Small intestine (tissue), 7 donors: ENCODE results near the gene PROSER2. TPM values are rescaled to one million over a fixed set of nuclear protein-coding genes. Genes with fewer than 3 reads are reported as not detected.
A peak's percentile ranks its signal among the peaks of the same experiment; 100 is the strongest.

ENCODE experiments used
- DNase-seq, 2 donors: peaks; one replicate each; pipeline versions ENCODE4 v3.0.0 to v3.0.0-alpha.2; 2013
- FAIRE-seq: peaks from 2 replicates; lab custom pipeline; 2012; peaks lifted over from hg19 to GRCh38; lab: Jason Lieb, UNC
- H3K27ac ChIP-seq, 3 donors: one replicate each; pipeline ENCODE4 v1.5.1; 2013; ENCODE audit warnings: low read length in 2 of 3, mild to moderate bottlenecking in 2 of 3, control low read depth in 1 of 3, inconsistent platforms in 1 of 3, low read depth in 1 of 3, moderate library complexity in 1 of 3
- H3K27me3 ChIP-seq, 3 donors: one replicate each; pipeline ENCODE4 v1.6.1; 2013; ENCODE audit warnings: low read length in 3 of 3, inconsistent platforms in 1 of 3; ENCODE audit not compliant: control insufficient read depth in 3 of 3, insufficient read depth in 3 of 3
- H3K36me3 ChIP-seq, 3 donors: one replicate each; pipeline ENCODE4 v1.6.1; 2013; ENCODE audit warnings: low read length in 3 of 3, inconsistent platforms in 1 of 3, low read depth in 1 of 3, mild to moderate bottlenecking in 1 of 3, moderate library complexity in 1 of 3; ENCODE audit not compliant: control insufficient read depth in 3 of 3, insufficient read depth in 2 of 3
- H3K4me1 ChIP-seq, 3 donors: one replicate each; pipeline ENCODE4 v1.6.1; 2013; ENCODE audit warnings: low read length in 2 of 3, inconsistent platforms in 1 of 3, low read depth in 1 of 3, mild to moderate bottlenecking in 1 of 3, moderate library complexity in 1 of 3; ENCODE audit not compliant: control insufficient read depth in 3 of 3, insufficient read depth in 2 of 3
- H3K4me3 ChIP-seq, 3 donors: one replicate each; pipeline ENCODE4 v1.5.1; 2013; ENCODE audit warnings: low read length in 3 of 3, control low read depth in 1 of 3, inconsistent platforms in 1 of 3, low read depth in 1 of 3, mild to moderate bottlenecking in 1 of 3, moderate library complexity in 1 of 3
- H3K9me3 ChIP-seq, 2 donors: one replicate each; pipeline ENCODE4 v1.6.1; 2013; ENCODE audit warnings: low read depth in 1 of 2, low read length in 1 of 2; ENCODE audit not compliant: control insufficient read depth in 2 of 2, insufficient read depth in 1 of 2
- WGBS, 3 donors: extraction: QIAGEN DNeasy Blood & Tissue Kit; methylation state at CpG; one replicate each; pipeline ENCODE4 v1.1.7; 2013; 5-methylcytosine and 5-hydroxymethylcytosine counted together
- polyA plus RNA-seq, 4 donors: library from polyadenylated mRNA; stranded (reverse) in 3 of 4; unstranded in 1 of 4; fragments of 200-250 nt in 3 of 4; fragments of 120-200 nt in 1 of 4; gene quantifications; one replicate each; pipeline versions ENCODE4 v1.2.1 to v1.2.3, GENCODE V29; 2013
- donor health status: healthy with polysubstance abuse.
- donor health status: control.
- donor health status: control.
- donor health status: Bipolar disorder and iron deficiency.
- donor health status: healthy.

The PROSER2 gene
- polyA plus RNA-seq, 4 donors, result 0.54 to 6.8 (median 1.7) TPM; not detected in 1

DNA sequence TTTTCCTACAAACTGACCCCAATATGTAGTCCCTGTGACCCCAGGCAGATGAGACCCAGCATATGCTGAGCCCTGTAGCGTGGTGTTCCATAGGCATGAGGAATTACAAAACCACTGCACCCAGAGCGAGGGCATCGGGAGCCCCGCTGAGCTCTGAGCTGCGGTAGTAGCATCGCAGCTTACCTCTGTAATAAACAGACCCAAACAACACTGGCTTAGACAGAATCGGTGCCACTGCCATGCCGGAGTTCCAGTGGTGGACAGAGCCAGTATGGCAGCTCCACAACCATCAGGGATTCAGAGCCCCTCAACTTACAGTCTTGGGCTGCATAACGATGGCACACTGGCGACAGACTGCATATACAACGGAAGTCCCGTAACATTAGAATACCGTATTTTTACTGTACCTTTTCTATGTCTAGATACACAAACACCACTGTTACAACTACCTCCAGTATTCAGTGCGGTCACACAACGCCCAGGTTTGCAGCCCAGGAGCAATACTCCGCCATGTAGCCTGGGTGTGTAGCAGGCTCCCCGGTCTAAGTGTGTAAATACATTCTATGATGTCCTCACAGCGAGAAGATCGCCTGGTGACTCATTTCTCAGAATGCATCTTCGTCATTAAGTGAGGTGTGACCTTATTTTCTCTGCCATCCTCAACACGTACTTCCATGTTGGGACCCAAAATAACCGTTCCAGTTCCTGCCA, 68.8 kb downstream of the PROSER2 start:
- no peaks in the 10 kb centered on the region for H3K27me3 ChIP-seq
- no peaks in the 10 kb centered on the region for H3K9me3 ChIP-seq
- no peak for DNase-seq
- H3K4me3 ChIP-seq, result no peak overlapping the region
- no peak overlapping the region for H3K27ac ChIP-seq
- no peaks in the 10 kb centered on the region for H3K36me3 ChIP-seq
- FAIRE-seq, result no peak
- WGBS, 3 donors, result 92 to 93% (median 92%) methylated on average over 22 of the region's 22 CpGs
- no peaks in the 10 kb centered on the region for H3K4me1 ChIP-seq

- WGBS, 3 donors, result 90 to 93% (median 90%) methylated on average over 17 to 22 of the region's 22 CpGs
- peaks cover 0 to 3% (median 0%) of the 10 kb centered on the region in 3 donors for H3K4me1 ChIP-seq
Measured at GRCh38 chr10:11893749-11894278, 70.7 kb downstream of the PROSER2 start.

GRCh38 chr10:11894381-11895107, 71.4 kb downstream of the PROSER2 start:
- no peaks in the 10 kb centered on the region for H3K27me3 ChIP-seq
- DNase-seq (no peak), FAIRE-seq (no peak)
- H3K36me3 ChIP-seq, result no peaks in the 10 kb centered on the region
- no peaks in the 10 kb centered on the region for H3K9me3 ChIP-seq
- H3K4me1 ChIP-seq, result peaks cover 0 to 3% (median 0%) of the 10 kb centered on the region in 3 donors
- WGBS, 3 donors, result 92 to 95% (median 93%) methylated on average over 44 to 47 of the region's 47 CpGs
- H3K27ac ChIP-seq, result no peak overlapping the region
- H3K4me3 ChIP-seq, result no peak overlapping the region

More at GRCh38 chr10:11893749-11894278, 70.7 kb downstream of the PROSER2 start:
- Histone ChIP-seq H3K9me3 (no peaks in the 10 kb centered on the region), H3K27ac (no peak overlapping the region), H3K4me3 (no peak overlapping the region), H3K27me3 (no peaks in the 10 kb centered on the region), H3K36me3 (no peaks in the 10 kb centered on the region)
- DNase-seq, result no peak
- FAIRE-seq, result no peak

DNA sequence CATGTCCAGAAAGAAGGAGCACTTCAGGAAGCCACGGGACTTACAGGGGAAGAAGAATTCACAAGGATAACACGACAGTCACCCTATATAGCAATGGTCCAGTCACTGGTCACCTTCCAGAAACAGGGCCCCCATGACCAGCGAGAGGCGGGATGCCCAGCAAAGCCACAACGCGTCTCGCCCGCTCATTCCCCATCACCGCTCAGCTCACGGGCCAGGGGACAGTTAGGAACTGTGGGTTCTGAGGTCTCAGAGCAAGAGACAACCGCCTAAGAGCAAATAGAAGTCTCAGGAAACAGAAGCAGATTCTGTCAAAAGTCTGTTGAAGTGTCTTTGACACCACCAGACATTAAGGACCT, 71.9 kb downstream of the PROSER2 start:
- H3K27ac ChIP-seq, result no peak overlapping the region
- no peaks in the 10 kb centered on the region for H3K27me3 ChIP-seq
- no peak for DNase-seq
- peaks cover 0 to 3% (median 0%) of the 10 kb centered on the region in 3 donors for H3K4me1 ChIP-seq
- no peaks in the 10 kb centered on the region for H3K9me3 ChIP-seq
- no peaks in the 10 kb centered on the region for H3K36me3 ChIP-seq
- WGBS, 3 donors, result 90 to 93% (median 92%) methylated on average over 11 of the region's 11 CpGs
- H3K4me3 ChIP-seq, result no peak overlapping the region
- FAIRE-seq, result no peak

- Histone ChIP-seq H3K4me1 (peaks cover 0 to 3% (median 0%) of the 10 kb centered on the region in 3 donors), H3K36me3 (no peaks in the 10 kb centered on the region), H3K27ac (no peak overlapping the region), H3K9me3 (no peaks in the 10 kb centered on the region), H3K4me3 (no peak overlapping the region), H3K27me3 (no peaks in the 10 kb centered on the region)
- FAIRE-seq (no peak), DNase-seq (no peak)
- WGBS, 3 donors, result 85 to 91% (median 88%) methylated on average over 5 of the region's 5 CpGs
Measured at GRCh38 chr10:11895598-11895997, 72.4 kb downstream of the PROSER2 start.

GRCh38 chr10:11896549-11897200, 73.5 kb downstream of the PROSER2 start:
- Histone ChIP-seq H3K4me3 (no peak overlapping the region), H3K4me1 (peaks cover 0 to 3% (median 0%) of the 10 kb centered on the region in 3 donors), H3K36me3 (no peaks in the 10 kb centered on the region), H3K27ac (no peak overlapping the region), H3K9me3 (no peaks in the 10 kb centered on the region), H3K27me3 (no peaks in the 10 kb centered on the region)
- FAIRE-seq (no peak), DNase-seq (no peak)
- 82 to 91% (median 84%) methylated on average over 5 of the region's 5 CpGs for WGBS, 3 donors

GRCh38 chr10:11898033-11898371, 74.8 kb downstream of the PROSER2 start:
- Histone ChIP-seq H3K27ac (no peak overlapping the region), H3K4me3 (no peak overlapping the region), H3K9me3 (no peaks in the 10 kb centered on the region), H3K27me3 (no peaks in the 10 kb centered on the region), H3K4me1 (peaks cover 0 to 3% (median 0%) of the 10 kb centered on the region in 3 donors), H3K36me3 (no peaks in the 10 kb centered on the region)
- 58 to 80% (median 65%) methylated on average over 3 of the region's 3 CpGs for WGBS, 3 donors
- no peak for DNase-seq
- no peak for FAIRE-seq

GRCh38 chr10:11898372-11899066, 75.4 kb downstream of the PROSER2 start:
- FAIRE-seq (no peak), DNase-seq (peak; percentile 19 to 46)
- Histone ChIP-seq H3K9me3 (no peaks in the 10 kb centered on the region), H3K27me3 (no peaks in the 10 kb centered on the region), H3K27ac (no peak overlapping the region), H3K4me3 (no peak overlapping the region), H3K4me1 (peaks cover 0 to 3% (median 0%) of the 10 kb centered on the region in 3 donors), H3K36me3 (no peaks in the 10 kb centered on the region)
- WGBS, 3 donors, result 58 to 71% (median 66%) methylated on average over 18 to 20 of the region's 20 CpGs
